Transverse colon (tissue), 3 donors: ENCODE measurements around the gene SLITRK4.

ENCODE experiments used
- CTCF ChIP-seq, 5 experiments: fragments of 200-600 bp in 3 of 5; fragments of 450-650 bp in 2 of 5; sonication (generic) in 3 of 5; IDR thresholded peaks; 1 replicate in 2 of 5; 2 replicates in 3 of 5; pipeline ENCODE4 v1.5.1; 2016 to 2017; ENCODE audit warnings: antibody characterized with exemption in 5 of 5, inconsistent platforms in 3 of 5, mild to moderate bottlenecking in 2 of 5, moderate library complexity in 1 of 5
- POLR2A ChIP-seq: fragments of 450-650 bp; IDR thresholded peaks from one replicate; pipeline ENCODE4 v1.6.1; 2016; ENCODE audit warnings: antibody characterized with exemption, mild to moderate bottlenecking, moderate library complexity

- TF ChIP-seq CTCF (IDR thresholded peaks at IDR 0.05) (no peak), POLR2A (no peak)
Observed at GRCh38 chrX:143683486-143683885, 47.6 kb upstream of the SLITRK4 start.
